HG03097 (cell line): ENCODE results near the gene FABP2.

Experiments
- ATAC-seq: cut with Tn5 transposase; IDR thresholded peaks from one replicate; pipeline ENCODE4 v1.9.1; 2021; ENCODE audit not compliant: unreplicated experiment, low FRiP score

Gene FABP2

GRCh38 chr4:119271361-119272085 is 50.4 kb downstream of the FABP2 start:
- ATAC-seq, result no peak

- ATAC-seq, result no peak
Observed at GRCh38 chr4:119268466-119268865, 53.5 kb downstream of the FABP2 start.
